HG03066 (cell line): ENCODE measurements around the gene RAD51B.
"Not testable (repeated sequence)": the region's sequence is repeated elsewhere in the genome, so short reads cannot be mapped to it uniquely, and the experiment has no call there.

ENCODE experiments used
- ATAC-seq: cut with Tn5 transposase; IDR thresholded peaks from one replicate; pipeline ENCODE4 v1.9.1; 2021; ENCODE audit warnings: low read depth; ENCODE audit not compliant: unreplicated experiment

The RAD51B gene

GRCh38 chr14:68103853-68104252 is 284.3 kb downstream of the RAD51B start:
- ATAC-seq: no peak

- ATAC-seq: no peak
Observed at GRCh38 chr14:68104518-68104917, 284.9 kb downstream of the RAD51B start.

- ATAC-seq: no peak
Observed at GRCh38 chr14:68105816-68106215, 286.2 kb downstream of the RAD51B start.

GRCh38 chr14:68106456-68106855 is 286.9 kb downstream of the RAD51B start:
- no peak for ATAC-seq

GRCh38 chr14:68106905-68107304 is 287.3 kb downstream of the RAD51B start:
- ATAC-seq: no peak

- ATAC-seq: no peak
Observed at GRCh38 chr14:68109132-68109900, 289.7 kb downstream of the RAD51B start.

- ATAC-seq: no peak
Observed at GRCh38 chr14:68111097-68111852, 291.7 kb downstream of the RAD51B start.

- ATAC-seq: no peak
Observed at GRCh38 chr14:68111853-68112270, 292.3 kb downstream of the RAD51B start.

- no peak for ATAC-seq
Observed at GRCh38 chr14:68112442-68112841, 292.9 kb downstream of the RAD51B start.

- no peak for ATAC-seq
Observed at GRCh38 chr14:68113343-68113930, 293.9 kb downstream of the RAD51B start.

GRCh38 chr14:68115952-68116351 is 296.4 kb downstream of the RAD51B start:
- ATAC-seq: not testable (repeated sequence)

GRCh38 chr14:68122651-68123050 is 303.1 kb downstream of the RAD51B start:
- no peak for ATAC-seq

- ATAC-seq: no peak
Observed at GRCh38 chr14:68124050-68124449, 304.5 kb downstream of the RAD51B start.

- no peak for ATAC-seq
Observed at GRCh38 chr14:68124979-68125731, 305.6 kb downstream of the RAD51B start.

GRCh38 chr14:68127166-68127565 is 307.6 kb downstream of the RAD51B start:
- ATAC-seq: no peak

- no peak for ATAC-seq
Observed at GRCh38 chr14:68131907-68132306, 312.3 kb downstream of the RAD51B start.

GRCh38 chr14:68132563-68133121 is 313.1 kb downstream of the RAD51B start:
- no peak for ATAC-seq

GRCh38 chr14:68133856-68134255 is 314.3 kb downstream of the RAD51B start:
- no peak for ATAC-seq

- no peak for ATAC-seq
Observed at GRCh38 chr14:68135028-68135427, 315.4 kb downstream of the RAD51B start.

GRCh38 chr14:68135566-68135965 is 316.0 kb downstream of the RAD51B start:
- no peak for ATAC-seq
